CD4-positive, alpha-beta T cell treated with Interleukin-6 for 4 hours (primary cell): Measurements from ENCODE around the gene BRCC3.
A peak's percentile ranks its signal among the peaks of the same experiment; 100 is the strongest.

Source experiments
- DNase-seq: peaks from one replicate; pipeline ENCODE4 v3.0.0-alpha.2; 2020; ENCODE audit warnings: mixed read lengths

The BRCC3 gene

DNA sequence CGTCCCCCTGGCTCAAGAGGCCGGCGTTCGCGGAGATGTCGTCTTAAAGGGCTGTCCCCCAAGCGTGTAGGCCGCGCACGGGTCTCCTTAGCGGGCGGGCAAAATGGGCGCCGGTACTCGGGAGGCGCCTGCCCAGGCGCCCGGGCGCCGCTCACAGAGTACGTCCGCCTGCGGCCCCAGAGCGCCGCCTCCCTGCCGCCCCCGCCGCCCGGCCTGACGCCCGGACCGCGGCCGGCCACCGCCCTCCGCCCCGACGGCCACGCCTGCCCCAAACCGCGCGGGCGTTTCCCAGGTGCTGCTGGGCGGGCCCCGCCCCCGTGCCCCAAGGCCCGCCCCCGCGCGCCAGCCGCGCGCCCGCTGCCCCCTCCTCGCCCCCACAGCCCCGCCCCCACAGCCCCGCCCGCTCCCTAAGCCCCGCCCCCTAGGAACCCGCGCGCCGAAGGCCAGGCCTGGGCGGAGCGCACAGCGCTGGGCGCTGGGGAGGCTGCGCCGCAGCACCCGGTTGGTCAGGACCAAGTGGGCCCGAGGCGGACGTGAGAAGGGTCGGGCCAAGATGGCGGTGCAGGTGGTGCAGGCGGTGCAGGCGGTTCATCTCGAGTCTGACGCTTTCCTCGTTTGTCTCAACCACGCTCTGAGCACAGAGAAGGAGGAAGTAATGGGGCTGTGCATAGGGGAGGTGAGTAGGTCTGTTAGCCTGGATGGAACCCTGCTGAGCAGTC is at the start of gene BRCC3, which contains the start of the genes CMC4 and MTCP1:
Gene BRCC3 (plus strand): TSS at position 534 of the 719 bp plus-strand sequence. CDS start 20 bp downstream, at position 554.
Gene CMC4 (minus strand): TSS at position 162 of the 719 bp plus-strand sequence. CDS start 7,113 bp downstream, outside the sequence.
Gene MTCP1 (minus strand): TSS at position 162 of the 719 bp plus-strand sequence. CDS start 5,126 bp downstream, outside the sequence.
- DNase-seq = peak; percentile 79

DNA sequence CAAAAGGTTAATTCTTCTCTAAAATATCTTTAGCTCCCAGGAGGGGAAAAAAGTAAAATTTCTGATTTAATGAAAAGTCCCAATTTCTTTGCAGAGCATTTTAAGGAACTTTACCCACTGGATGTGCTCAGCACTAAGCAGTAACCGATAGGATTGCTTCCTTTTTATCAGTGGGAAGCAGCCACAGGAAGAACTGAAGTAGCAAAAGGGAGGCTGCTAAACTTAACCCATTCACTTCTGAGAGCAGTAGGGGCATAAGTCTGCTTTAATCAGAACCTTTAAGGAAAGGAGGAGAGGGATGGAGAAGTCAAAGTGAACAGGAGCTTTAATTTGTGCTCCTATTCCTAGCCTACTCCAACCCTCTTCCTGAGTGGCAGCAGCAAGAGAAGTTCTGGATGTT is 48.7 kb upstream of the BRCC3 start, which contains the start of gene F8:
Gene F8 (minus strand): TSS at position 139 of the 400 bp plus-strand sequence. CDS start 171 bp downstream, outside the sequence.
- no peak for DNase-seq

DNA sequence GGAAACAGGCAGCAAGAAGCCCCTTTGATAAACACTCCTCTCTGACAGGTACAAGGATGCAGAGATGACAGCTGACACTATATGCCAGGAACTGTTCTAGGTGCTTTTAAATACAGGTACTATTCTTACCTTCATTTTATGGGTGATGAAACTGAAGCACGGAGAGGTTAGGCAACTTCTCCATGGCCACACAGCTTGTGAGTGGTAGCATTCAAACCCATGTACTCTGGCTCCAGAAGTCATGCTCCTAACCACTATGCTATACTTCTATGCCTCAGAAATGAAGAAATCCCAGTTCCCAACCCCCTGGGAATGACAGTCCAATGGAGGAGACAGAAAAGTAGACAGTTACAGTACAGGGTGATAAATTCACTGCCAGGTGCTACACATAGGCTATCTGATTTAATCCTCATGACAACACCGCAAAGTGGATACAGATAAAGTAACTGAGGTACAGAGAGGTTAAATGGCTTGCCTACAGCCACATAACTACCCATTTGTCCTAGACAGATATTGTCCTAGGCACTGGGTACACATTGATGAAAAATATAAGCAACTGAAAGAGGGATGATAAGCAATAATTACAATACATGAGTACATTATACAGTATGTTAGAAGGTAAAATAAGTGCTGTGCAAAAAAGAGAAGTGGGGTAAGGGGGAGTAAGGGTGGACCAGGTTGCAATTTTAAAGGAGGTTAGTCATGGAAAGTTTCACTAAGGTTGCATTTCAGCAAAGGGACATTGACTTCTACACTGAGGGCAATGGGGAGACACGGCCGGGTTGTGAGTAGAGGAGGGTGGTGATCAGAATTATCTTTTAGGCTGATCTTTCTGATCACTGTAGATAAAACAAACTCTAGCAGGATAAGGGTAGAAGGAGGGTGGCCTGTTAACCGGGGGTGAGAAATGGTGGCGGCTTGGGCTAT is 47.1 kb upstream of the BRCC3 start:
- no peak for DNase-seq

DNA sequence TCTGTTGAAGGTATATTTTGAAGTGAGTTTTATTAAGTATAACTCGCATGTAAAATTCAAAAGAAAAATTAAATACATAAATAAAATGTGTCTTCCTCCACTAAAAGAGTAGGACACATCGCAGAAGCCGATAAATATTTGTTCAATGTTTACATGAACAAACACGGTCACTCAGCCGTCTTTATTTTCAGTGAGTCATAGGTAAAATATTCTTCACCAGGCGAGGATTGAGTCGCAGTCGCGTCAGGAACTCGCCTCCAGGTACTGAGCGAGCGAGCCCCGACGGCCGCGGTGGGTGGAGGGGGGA is 44.9 kb upstream of the BRCC3 start:
- no peak for DNase-seq

DNA sequence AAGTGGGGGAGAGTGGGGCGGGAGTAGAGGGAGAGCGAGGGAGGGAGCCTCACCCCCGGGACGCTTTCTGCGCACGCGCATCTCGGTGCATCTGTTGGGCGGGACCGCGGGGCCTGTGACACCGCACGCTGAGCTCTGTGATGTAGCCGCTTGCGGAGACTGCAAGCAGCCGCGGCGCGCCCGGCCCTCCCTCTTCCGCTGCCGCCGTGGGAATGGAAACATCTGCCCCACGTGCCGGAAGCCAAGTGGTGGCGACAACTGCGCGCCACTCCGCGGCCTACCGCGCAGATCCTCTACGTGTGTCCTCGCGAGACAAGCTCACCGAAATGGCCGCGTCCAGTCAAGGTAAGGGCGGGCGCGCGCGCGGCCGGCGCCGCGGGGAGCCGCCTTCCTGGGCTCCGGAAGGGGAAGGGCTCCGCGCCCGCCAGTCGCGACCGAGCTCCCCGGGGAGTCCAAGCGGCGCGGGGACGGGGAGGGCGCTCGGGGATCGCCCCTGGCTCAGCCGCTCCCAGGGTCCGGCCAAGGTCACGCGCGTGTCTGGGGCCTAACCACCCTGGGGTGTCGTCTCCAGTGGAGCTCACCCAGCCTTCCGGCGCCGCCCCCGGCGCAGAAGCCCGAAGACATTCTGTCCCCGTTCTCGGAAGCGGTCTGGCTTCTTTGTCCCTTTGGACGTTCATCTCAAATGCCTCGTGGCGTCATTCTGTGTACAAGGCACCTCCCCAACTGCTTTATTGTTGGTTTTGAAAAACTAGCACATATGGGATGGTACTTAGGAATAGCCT is 44.4 kb upstream of the BRCC3 start, which contains the start of gene FUNDC2:
Gene FUNDC2 (plus strand): TSS at position 118 of the 782 bp plus-strand sequence. CDS start 95 bp downstream, at position 213.
- peak; percentile 94 for DNase-seq

DNA sequence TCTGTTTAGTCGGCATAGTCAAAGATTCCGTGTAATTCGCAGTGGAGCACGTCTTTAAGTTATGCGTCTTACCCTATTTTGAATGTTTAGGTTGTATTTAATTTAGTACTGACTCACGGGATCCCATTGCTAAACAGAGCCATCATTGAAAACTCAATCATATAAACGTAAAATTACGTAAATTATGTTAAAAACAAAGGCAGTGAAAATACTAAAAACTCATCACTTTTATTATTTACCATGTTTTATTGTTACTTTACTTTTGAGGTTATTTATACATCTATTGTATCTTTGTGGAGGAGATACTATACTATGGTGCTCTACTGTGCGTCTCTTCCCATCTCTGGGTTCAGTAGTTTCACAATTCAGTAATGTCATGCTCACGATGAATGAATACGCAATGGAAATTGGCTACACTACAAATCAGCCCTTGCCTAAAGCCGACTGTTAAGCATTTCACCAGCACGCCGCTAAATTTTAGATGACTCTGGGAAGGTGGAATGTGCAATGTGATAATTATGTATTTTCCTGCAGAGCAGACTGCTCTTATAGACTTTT is 43.7 kb upstream of the BRCC3 start:
- DNase-seq = no peak

- DNase-seq = no peak
Measured at GRCh38 chrX:155028129-155028528, 43.2 kb upstream of the BRCC3 start.

DNA sequence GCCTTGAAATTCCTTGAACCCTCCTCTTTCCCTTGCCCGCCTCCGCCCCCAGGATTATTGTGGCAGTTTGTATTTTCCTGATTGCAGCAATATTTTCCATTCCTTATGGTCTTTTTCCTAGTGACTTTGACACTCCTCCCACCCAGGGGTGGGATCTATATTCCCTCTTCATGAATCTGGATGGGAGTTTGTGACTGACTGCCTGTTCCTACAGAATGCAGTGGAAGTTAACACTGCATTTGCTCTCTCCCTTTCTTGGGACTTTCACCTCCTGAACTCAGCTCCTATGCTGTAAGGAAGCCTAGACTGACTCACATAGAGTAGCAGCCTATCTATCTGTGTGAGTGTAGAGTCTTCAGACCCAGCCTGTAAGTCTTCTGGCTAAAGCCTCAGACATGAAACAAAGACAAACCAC is 42.4 kb upstream of the BRCC3 start:
- DNase-seq = no peak

- no peak for DNase-seq
Measured at GRCh38 chrX:155031657-155032056, 39.7 kb upstream of the BRCC3 start.

GRCh38 chrX:155035688-155036087 is 35.6 kb upstream of the BRCC3 start:
- DNase-seq = no peak

- DNase-seq = no peak
Measured at GRCh38 chrX:155046129-155046810, 25.0 kb upstream of the BRCC3 start.

- no peak for DNase-seq
Measured at GRCh38 chrX:155046811-155047528, 24.3 kb upstream of the BRCC3 start.

DNA sequence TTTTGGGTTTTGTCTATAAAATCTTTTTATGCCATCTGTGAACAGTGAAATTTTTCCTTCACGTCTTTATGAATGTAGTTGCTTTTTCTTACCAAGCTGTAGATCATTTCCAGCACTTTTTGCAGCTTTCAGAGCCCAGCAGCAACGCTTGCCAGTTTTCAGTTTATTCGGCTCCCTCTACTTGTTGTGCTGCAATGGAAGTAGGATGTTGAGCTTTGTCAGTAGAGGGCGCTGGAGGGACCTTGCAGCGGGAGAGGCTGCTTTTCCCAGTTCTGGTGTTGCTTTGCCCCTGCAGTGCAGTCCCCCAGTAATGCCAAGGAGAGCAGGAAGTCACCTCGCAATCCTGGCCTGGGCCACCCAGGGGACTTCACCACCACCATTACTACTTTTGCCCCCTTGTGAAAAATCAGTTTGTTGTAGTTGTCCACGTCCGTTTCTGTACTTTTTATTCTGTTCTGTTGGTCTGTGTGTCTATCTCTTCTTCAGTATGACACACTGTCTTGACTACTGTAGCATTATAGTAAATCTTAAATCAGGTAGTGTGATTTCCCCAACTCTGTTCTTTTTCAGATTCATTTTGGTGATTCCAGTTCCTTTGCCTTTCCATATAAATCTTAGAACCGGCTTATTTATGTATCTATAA is 22.2 kb upstream of the BRCC3 start:
- DNase-seq = peak; percentile 62

DNA sequence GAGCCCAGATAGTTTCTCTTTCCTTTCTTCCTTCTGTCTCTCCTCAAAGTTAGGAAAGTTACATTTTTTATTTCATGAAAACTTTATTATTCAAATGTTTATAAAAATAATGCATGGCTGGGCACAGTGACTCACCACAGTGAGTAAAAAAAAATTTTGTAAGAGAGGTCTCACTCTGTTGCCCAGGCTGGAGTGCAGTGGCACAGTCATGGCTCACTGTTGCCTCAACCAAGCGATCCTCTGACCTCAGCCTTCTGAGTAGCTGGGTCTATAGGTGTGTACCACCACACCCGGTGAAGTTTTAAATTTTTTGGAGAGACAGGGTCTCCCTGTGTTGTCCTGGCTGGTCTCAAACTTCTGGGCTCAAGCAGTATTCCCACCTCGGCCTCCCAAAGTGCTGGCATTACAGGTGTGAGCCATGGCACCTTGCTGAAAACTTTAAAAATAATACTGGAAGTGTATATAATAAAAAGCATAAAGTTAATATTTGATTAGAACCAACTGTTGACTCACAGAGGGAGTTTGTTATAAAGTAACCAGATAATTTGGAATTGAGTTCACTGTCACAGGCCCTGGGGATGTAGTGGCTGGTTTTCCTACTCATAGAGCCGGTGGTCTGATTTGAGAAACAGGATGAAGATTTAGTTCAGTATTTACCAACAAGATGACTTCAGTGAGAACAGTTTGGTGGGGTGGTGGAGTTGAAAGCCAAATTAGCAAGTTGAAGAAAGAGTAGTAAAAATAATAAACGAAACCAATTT is 18.4 kb upstream of the BRCC3 start:
- DNase-seq = no peak

DNA sequence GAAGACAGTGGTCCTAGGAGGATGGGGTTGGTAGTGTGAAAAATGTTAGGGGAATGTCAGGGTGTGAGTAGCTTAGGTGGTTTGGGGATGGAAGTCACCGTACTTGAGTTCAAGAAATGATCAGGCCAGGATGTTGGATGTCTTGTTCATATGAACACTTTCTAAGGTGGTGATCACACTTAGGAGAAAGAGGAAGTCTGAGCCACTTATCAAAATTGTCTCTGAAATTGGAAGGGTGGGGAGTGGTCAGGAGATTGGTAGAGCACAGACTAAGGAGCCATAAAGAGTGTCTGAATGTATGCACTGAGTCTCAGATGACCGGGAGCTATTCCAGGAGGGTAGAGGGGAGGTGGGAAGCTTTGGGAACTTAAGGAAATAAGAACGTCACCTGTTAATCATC is 17.7 kb upstream of the BRCC3 start:
- DNase-seq = no peak

GRCh38 chrX:155054255-155054654 is 17.1 kb upstream of the BRCC3 start:
- no peak for DNase-seq

DNA sequence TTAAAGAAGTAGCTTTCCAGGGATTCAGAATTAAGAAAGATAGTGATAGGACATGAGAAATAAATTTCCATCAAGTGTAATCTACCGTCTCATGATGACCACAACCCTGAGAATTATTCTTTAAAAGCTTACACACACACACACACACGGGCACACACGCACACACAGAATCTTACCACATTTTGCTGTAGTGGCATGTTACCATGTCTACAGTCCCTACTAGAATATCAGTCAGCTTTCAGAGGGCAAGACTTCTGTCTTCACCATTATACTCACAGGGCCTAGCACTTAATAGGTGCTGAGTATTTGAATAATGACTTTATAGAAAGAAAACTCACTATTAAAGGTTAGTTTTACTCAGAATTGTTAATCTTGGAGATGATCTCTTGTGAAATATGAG is 15.8 kb upstream of the BRCC3 start:
- no peak for DNase-seq

GRCh38 chrX:155056471-155056870 is 14.8 kb upstream of the BRCC3 start:
- peak; percentile 36 for DNase-seq

- DNase-seq = peak; percentile 60
Measured at GRCh38 chrX:155056877-155057792, 14.2 kb upstream of the BRCC3 start.
